Epidermal melanocyte (primary cell): ENCODE results near the gene CHID1.
A peak's percentile ranks its signal among the peaks of the same experiment; 100 is the strongest.

Experiments
- DNase-seq: peaks from one replicate; pipeline ENCODE4 v3.0.0; 2011; ENCODE audit warnings: low spot score; ENCODE audit not compliant: insufficient read length

CHID1 gene

DNA sequence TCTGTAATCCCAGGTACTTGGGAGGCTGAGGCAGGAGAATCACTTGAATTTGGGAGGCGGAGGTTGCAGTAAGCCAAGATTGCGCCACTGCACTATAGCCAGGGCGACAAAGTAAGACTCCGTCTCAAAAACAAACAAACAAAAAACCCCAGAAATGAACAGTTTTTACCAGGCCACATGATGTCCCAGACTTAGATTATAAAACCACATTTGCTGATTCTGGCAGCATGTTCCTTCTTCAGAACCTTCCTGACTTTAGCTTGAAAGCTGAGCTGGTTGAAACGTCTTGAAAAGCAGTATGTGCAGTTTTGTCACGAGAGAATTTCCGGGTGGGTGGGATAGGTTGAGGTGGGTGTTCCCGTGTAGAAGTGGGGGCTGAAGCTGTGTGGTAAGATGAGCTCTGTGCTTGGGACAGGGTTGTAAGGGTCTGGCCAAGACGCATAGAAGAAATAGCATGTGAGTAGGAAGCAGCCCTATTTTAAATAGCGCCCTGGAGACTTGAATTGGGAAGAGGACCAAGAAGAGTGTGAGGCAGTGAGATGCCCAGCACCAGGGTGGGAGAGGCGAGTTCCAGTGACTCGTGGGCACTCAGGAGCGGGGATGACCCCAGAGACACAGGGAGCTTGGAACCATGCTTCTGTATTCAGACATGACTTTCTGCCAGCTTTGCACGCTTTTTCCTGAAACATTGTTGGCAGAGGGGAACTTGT, 22.7 kb upstream of the CHID1 start:
- DNase-seq = no peak

DNA sequence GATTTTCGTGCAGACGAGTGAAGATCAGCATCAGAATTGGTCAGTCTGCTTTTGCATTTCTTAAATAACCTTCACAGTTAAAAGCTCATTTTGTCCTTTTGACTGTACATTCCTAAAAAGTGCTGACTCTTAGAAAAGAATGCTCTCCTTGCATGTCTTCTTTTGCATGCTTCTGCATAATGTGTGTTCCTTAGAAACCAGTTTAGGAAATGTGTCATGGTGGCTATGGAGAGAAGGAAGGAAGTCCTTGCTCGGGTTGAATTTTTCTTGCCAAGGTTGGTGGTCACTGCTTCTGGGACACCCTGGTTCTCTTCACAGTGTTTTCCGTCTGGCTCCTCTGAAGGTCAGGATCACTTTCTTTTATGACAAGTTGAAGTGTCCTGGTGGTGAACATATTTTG, 21.8 kb upstream of the CHID1 start:
- no peak for DNase-seq

DNA sequence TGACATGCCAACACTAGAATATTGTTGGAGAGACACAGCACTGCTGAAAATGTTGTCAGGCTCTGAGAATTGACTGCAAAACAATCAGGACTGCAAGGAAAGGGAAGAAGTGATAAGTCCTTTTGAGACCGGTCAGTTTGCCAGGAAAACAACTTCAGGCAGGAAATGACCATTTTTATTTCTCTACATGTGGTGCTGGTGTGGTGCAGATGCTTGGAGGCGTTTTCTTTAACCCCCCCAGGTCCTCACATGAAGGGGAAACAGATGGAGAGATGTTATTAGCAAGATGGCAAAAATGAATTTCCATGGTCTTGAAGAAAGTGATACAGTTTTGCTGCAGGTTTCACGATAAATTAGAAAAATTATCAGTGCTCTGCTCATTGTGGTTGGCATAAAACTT, 20.8 kb upstream of the CHID1 start:
- DNase-seq = no peak

- DNase-seq = no peak
Measured at GRCh38 chr11:929405-929804, 18.8 kb upstream of the CHID1 start.

- DNase-seq = no peak
Measured at GRCh38 chr11:928786-929185, 18.2 kb upstream of the CHID1 start.

GRCh38 chr11:927871-928270, 17.3 kb upstream of the CHID1 start:
- no peak for DNase-seq

GRCh38 chr11:926341-926916, 15.8 kb upstream of the CHID1 start:
- DNase-seq = peak; percentile 86

GRCh38 chr11:925496-926301, 15.1 kb upstream of the CHID1 start, which contains the start of gene AP2A2:
Gene AP2A2, plus strand, starts transcription at chr11:925870. Its CDS starts 152 bp downstream, at chr11:926022.
- DNase-seq = peak; percentile 89

DNA sequence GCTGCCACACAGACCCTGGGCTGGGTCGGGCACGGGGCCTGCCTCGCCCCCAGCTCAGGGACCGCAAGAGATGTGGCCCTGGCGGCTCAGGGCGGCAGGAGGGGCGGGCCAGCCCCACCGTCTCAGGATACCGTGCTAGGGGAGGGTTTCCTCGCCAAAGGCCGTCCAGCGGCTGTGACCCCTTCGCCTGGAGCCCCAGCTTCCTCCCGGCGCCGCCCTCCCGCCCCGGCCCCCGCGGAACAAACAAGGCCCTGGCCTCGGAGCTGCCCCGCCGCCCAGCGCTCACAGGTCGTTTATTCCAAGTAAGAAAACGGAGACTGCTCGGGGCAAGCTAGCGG, 14.5 kb upstream of the CHID1 start:
- DNase-seq = no peak

DNA sequence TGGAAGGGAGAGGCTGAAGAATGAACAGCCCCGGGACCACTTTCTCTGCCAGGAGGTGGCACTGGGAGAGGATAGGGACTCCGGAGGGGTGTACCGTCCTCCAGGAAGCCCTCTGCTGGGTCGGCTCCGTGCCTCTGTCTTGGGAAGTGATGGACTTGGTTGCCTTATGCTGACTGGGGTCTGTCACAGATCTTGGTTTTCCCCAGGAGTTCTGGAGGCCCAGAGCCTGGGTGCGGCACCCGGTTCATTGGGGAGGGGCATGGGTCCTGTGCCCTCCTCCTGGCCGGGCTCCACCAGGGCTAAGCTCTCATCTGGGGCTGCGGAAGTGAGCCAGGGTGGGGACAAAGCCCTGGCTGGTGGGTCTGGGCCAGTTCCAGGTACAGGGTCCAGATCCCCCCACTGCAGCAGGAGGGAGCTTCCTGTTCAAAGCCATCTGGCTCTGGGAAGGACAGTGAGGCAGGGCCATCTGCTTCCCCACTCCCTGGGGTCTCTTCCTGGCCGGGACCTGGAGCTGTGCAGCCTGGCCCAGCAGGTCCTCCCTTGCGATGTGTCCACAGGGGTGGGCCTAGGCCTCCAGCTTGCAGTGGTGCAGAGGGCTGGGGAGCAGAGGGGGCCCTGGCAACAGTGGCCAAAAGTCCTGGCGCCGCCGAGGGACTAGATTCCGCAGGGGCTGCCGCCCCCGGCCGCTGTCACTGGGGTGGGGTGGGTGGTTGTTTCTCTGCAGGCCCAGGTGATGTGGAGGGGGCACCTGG, 14.0 kb upstream of the CHID1 start:
- DNase-seq = no peak

DNA sequence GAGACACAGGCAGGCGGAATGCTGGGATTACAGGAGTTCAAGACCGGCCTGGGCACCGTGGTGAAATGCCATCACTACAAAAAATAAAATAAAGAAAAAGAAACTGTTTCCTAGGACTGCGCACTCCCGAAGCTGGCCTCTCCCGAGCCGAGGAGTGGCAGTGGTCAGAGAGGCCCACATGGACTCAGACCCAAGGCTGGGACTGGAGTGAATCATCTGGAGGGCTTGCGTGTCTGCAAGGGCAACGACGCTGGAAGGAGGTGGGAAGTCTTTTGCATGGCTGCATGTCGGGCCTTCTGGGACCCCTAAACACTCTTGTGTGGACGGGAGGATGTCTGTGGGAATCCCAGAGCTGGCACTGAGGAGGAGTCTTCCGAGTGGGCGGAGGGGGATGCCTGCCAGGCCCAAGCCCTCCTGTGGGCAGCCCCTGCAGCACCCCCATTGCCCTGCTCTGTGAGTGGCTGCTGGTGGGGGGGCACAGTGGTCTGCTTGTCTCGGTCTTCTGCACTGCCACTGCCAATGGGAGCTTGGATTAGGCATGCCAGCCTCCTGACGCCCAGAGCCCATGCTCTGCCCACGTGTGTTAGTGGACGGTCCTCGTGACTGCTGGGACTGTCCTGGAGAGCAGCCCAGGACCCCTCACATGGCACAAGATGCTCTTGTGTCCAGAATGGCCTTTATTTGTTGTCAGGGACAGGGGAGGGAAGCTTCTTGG, 13.2 kb upstream of the CHID1 start:
- no peak for DNase-seq

DNA sequence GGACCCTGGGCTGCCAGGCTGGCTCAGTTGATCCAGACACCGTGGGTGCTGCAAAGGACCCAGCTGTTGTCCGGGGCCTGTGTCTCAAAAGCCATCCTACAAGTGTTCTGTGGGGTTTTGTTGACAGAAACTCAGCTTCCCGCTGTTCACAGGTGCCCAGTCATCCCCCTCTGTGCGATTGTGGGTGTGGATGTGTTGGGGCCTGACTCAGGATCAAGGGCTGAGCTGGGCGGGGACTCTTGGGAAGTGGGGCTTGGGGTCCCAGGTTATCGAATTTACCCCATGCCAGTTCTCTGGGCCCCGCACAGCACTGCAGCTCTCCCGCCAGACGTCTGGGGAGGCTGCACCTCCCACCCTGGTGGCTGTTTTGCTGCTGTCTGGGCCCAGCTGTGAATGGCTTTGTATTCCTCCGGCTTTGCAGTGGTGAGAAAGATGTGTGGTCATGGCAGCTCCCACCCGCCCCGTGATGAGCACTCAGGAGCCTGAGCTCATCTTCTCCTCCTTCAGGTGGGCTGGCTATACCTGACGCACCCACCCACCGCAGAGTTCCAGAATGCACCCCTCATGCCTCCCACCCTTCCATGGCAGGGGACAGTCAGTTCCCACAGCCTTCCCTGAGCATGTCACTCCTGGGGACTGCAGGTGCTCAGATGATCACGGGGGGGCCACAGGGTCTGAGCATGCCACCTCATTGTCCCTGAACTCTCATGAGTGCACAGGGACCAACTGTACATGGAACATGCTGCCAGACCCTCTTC, 11.5 kb upstream of the CHID1 start:
- no peak for DNase-seq

DNA sequence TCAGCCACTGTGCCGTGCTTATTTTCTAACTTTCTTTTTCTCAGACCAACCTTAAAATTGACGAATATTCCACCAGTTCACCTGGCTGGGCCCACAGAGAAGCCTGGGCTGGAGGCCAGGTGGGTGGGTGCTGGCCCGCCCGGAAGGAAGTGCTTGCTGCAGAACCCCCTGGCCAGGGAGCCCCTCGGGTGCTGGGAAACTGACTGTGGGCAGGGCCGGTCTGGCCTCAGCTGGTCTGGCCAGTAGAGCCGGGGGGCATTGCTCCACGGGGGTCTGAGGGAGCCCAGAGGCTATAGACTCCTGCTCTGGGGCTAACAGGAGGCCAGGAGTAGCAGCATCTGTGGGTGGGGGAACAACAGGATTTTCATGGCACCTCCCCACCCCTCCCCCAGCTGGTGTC, 6.8 kb upstream of the CHID1 start:
- no peak for DNase-seq

- no peak for DNase-seq
Measured at GRCh38 chr11:914747-915501, 4.3 kb upstream of the CHID1 start.

GRCh38 chr11:914204-914603, 3.6 kb upstream of the CHID1 start:
- no peak for DNase-seq

- DNase-seq = no peak
Measured at GRCh38 chr11:913043-913442, 2.4 kb upstream of the CHID1 start.

DNA sequence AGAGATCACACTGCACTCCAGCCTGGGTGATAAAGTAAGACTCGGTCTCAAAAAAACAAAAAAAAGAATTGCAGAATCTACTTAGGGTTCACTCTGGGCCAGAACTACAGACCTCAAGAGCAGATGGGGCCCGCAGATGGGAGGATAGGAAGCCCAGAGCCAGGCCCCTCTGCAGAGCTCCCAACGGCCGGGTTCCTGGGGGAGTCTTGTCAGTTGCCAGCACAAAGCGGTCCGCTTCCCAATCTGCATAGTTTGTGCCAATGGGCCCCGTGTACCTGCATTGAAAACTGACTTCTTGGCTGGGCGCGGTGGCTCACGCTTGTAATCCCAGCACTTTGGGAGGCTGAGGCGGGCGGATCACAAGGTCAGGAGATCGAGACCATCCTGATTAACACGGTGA, 1.7 kb upstream of the CHID1 start:
- DNase-seq = no peak

GRCh38 chr11:911890-912219, 1.2 kb upstream of the CHID1 start:
- DNase-seq = no peak

DNA sequence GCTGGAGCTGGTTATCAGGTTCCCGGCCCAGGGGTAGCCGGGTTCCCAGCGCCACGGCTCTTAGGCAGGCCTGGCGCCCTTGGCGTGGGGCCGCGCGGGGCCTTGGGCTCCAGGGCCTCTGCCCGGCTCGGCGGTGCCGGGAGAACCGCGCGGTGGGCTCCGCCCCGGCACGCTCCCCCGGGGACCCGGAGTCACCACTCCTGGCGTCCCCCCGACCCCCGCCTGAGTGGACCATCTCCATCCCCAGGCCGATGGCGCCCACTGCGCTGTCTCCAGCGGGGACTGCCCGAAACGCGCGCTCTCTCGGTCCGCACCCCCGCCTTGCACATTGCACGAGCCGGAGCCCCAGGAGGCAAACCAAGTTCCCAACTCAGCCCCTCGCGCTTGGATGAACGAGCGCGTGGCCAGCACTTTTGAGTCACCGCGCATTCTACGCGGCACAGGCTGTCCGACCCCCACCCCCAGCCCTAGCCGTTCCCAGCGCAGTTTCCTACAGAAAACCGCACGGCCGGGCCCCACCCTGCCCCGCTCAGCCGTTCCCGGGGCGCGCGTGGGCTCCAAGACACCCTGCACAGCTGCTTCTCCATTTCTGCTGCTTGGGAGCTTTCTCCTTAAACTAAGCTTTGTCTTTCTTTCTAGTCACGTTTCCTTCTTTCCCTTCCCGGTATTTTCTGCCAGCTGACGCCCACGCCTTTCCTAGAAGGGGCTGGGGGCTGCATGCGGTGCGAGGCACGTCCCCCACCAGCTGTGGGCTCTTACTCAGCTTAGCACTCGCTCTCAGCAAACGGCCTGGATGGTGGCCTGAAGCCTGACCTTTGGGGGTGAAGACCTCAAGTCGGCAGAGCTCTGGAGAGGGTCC, 650 bp upstream of the CHID1 start:
- no peak for DNase-seq
